Measurements from ENCODE around the gene HNRNPDL.
A peak's percentile ranks its signal among the peaks of the same experiment; 100 is the strongest.
"Not testable (repeated sequence)": the region's sequence is repeated elsewhere in the genome, so short reads cannot be mapped to it uniquely, and the experiment has no call there.

The HNRNPDL gene

GRCh38 chr4:82403725-82404124 lies 26.5 kb downstream of the HNRNPDL start:
- no peak for TF ChIP-seq CTCF (IDR thresholded peaks at IDR 0.05; ENCODE audit: insufficient read depth, low read depth, low read length, missing control alignments)
- DNase-seq (ENCODE audit: low read depth): no peak

GRCh38 chr4:82402196-82402775 lies 28.0 kb downstream of the HNRNPDL start:
- DNase-seq (ENCODE audit: low read depth): no peak
- TF ChIP-seq CTCF (IDR thresholded peaks at IDR 0.05; ENCODE audit: insufficient read depth, low read depth, low read length, missing control alignments): no peak
- H3K4me3 ChIP-seq (ENCODE audit: low read length): no peak overlapping the region

More at GRCh38 chr4:82403725-82404124, 26.5 kb downstream of the HNRNPDL start:
- H3K4me3 ChIP-seq (ENCODE audit: low read length): no peak overlapping the region

- DNase-seq (ENCODE audit: low read depth): peak; percentile 62
- no peak for TF ChIP-seq CTCF (IDR thresholded peaks at IDR 0.05; ENCODE audit: insufficient read depth, low read depth, low read length, missing control alignments)
- no peak overlapping the region for H3K4me3 ChIP-seq (ENCODE audit: low read length)
Observed at GRCh38 chr4:82401600-82401999, 28.7 kb downstream of the HNRNPDL start.

- DNase-seq (ENCODE audit: low read depth): no peak
- no peak overlapping the region for H3K4me3 ChIP-seq (ENCODE audit: low read length)
- no peak for TF ChIP-seq CTCF (IDR thresholded peaks at IDR 0.05; ENCODE audit: insufficient read depth, low read depth, low read length, missing control alignments)
Observed at GRCh38 chr4:82398263-82398662, 32.0 kb downstream of the HNRNPDL start.

GRCh38 chr4:82397527-82397926 lies 32.7 kb downstream of the HNRNPDL start:
- no peak for TF ChIP-seq CTCF (IDR thresholded peaks at IDR 0.05; ENCODE audit: insufficient read depth, low read depth, low read length, missing control alignments)
- no peak for DNase-seq (ENCODE audit: low read depth)

GRCh38 chr4:82394896-82395295 lies 35.4 kb downstream of the HNRNPDL start:
- TF ChIP-seq CTCF (IDR thresholded peaks at IDR 0.05; ENCODE audit: insufficient read depth, low read depth, low read length, missing control alignments): no peak
- DNase-seq (ENCODE audit: low read depth): peak; percentile 99
- H3K4me3 ChIP-seq (ENCODE audit: low read length): no peak overlapping the region

More at GRCh38 chr4:82397527-82397926, 32.7 kb downstream of the HNRNPDL start:
- no peak overlapping the region for H3K4me3 ChIP-seq (ENCODE audit: low read length)

GRCh38 chr4:82390061-82390460 lies 40.2 kb downstream of the HNRNPDL start:
- DNase-seq (ENCODE audit: low read depth); H3K4me3 ChIP-seq (ENCODE audit: low read length): not testable (repeated sequence)
